ENCODE results near the gene PLXNA2.

PLXNA2 gene

GRCh38 chr1:208065862-208066261 is 178.3 kb downstream of the PLXNA2 start:
- FAIRE-seq (no peak), DNase-seq (ENCODE audit: insufficient read length) (no peak)
- TF ChIP-seq POLR2A (IDR thresholded peaks at IDR 0.05; ENCODE audit: low read depth, low read length) (no peak), POLR2AphosphoS5 (IDR thresholded peaks at IDR 0.05; ENCODE audit: low read depth, low read length) (no peak), TAF1 (IDR thresholded peaks at IDR 0.05; ENCODE audit: borderline replicate concordance, low read depth, low read length) (no peak)

- DNase-seq (ENCODE audit: insufficient read length) (no peak), FAIRE-seq (no peak)
- TF ChIP-seq POLR2AphosphoS5 (IDR thresholded peaks at IDR 0.05; ENCODE audit: low read depth, low read length) (no peak), TAF1 (IDR thresholded peaks at IDR 0.05; ENCODE audit: borderline replicate concordance, low read depth, low read length) (no peak), POLR2A (IDR thresholded peaks at IDR 0.05; ENCODE audit: low read depth, low read length) (no peak)
These were observed 182.6 kb downstream of the PLXNA2 start for GRCh38 chr1:208061632-208062031.

- TF ChIP-seq POLR2AphosphoS5 (IDR thresholded peaks at IDR 0.05; ENCODE audit: low read depth, low read length) = no peak
- TF ChIP-seq POLR2A (IDR thresholded peaks at IDR 0.05; ENCODE audit: low read depth, low read length) = no peak
- no peak for TF ChIP-seq TAF1 (IDR thresholded peaks at IDR 0.05; ENCODE audit: borderline replicate concordance, low read depth, low read length)
- FAIRE-seq (no peak), DNase-seq (ENCODE audit: insufficient read length) (no peak)
These were observed 183.1 kb downstream of the PLXNA2 start for GRCh38 chr1:208061118-208061517.

GRCh38 chr1:208060215-208060869 is 183.8 kb downstream of the PLXNA2 start:
- DNase-seq (ENCODE audit: insufficient read length) (no peak), FAIRE-seq (no peak)
- TF ChIP-seq POLR2A (IDR thresholded peaks at IDR 0.05; ENCODE audit: low read depth, low read length) (no peak), TAF1 (IDR thresholded peaks at IDR 0.05; ENCODE audit: borderline replicate concordance, low read depth, low read length) (no peak), POLR2AphosphoS5 (IDR thresholded peaks at IDR 0.05; ENCODE audit: low read depth, low read length) (no peak)

GRCh38 chr1:208059409-208060001 is 184.7 kb downstream of the PLXNA2 start:
- FAIRE-seq (no peak), DNase-seq (ENCODE audit: insufficient read length) (no peak)
- no peak for TF ChIP-seq POLR2AphosphoS5 (IDR thresholded peaks at IDR 0.05; ENCODE audit: low read depth, low read length)
- no peak for TF ChIP-seq POLR2A (IDR thresholded peaks at IDR 0.05; ENCODE audit: low read depth, low read length)
- no peak for TF ChIP-seq TAF1 (IDR thresholded peaks at IDR 0.05; ENCODE audit: borderline replicate concordance, low read depth, low read length)

- no peak for FAIRE-seq
- TF ChIP-seq POLR2AphosphoS5 (IDR thresholded peaks at IDR 0.05; ENCODE audit: low read depth, low read length) (no peak), POLR2A (IDR thresholded peaks at IDR 0.05; ENCODE audit: low read depth, low read length) (no peak), TAF1 (IDR thresholded peaks at IDR 0.05; ENCODE audit: borderline replicate concordance, low read depth, low read length) (no peak)
- DNase-seq (ENCODE audit: insufficient read length) = no peak
These were observed 185.4 kb downstream of the PLXNA2 start for GRCh38 chr1:208058756-208059155.

- DNase-seq (ENCODE audit: insufficient read length) = no peak
- no peak for FAIRE-seq
- TF ChIP-seq TAF1 (IDR thresholded peaks at IDR 0.05; ENCODE audit: borderline replicate concordance, low read depth, low read length) = no peak
- TF ChIP-seq POLR2A (IDR thresholded peaks at IDR 0.05; ENCODE audit: low read depth, low read length) = no peak
- TF ChIP-seq POLR2AphosphoS5 (IDR thresholded peaks at IDR 0.05; ENCODE audit: low read depth, low read length) = no peak
These were observed 185.9 kb downstream of the PLXNA2 start for GRCh38 chr1:208058267-208058666.

- DNase-seq (ENCODE audit: insufficient read length) (no peak), FAIRE-seq (no peak)
- TF ChIP-seq POLR2A (IDR thresholded peaks at IDR 0.05; ENCODE audit: low read depth, low read length) = no peak
- no peak for TF ChIP-seq POLR2AphosphoS5 (IDR thresholded peaks at IDR 0.05; ENCODE audit: low read depth, low read length)
- TF ChIP-seq TAF1 (IDR thresholded peaks at IDR 0.05; ENCODE audit: borderline replicate concordance, low read depth, low read length) = no peak
These were observed 187.1 kb downstream of the PLXNA2 start for GRCh38 chr1:208057056-208057455.

GRCh38 chr1:208055535-208055934 is 188.6 kb downstream of the PLXNA2 start:
- TF ChIP-seq POLR2A (IDR thresholded peaks at IDR 0.05; ENCODE audit: low read depth, low read length) (no peak), TAF1 (IDR thresholded peaks at IDR 0.05; ENCODE audit: borderline replicate concordance, low read depth, low read length) (no peak), POLR2AphosphoS5 (IDR thresholded peaks at IDR 0.05; ENCODE audit: low read depth, low read length) (no peak)
- no peak for FAIRE-seq
- DNase-seq (ENCODE audit: insufficient read length) = no peak

- FAIRE-seq = no peak
- TF ChIP-seq POLR2AphosphoS5 (IDR thresholded peaks at IDR 0.05; ENCODE audit: low read depth, low read length) (no peak), TAF1 (IDR thresholded peaks at IDR 0.05; ENCODE audit: borderline replicate concordance, low read depth, low read length) (no peak)
These were observed 189.2 kb downstream of the PLXNA2 start for GRCh38 chr1:208054911-208055379.

GRCh38 chr1:208054485-208054884 is 189.7 kb downstream of the PLXNA2 start:
- no peak for FAIRE-seq
- TF ChIP-seq POLR2AphosphoS5 (IDR thresholded peaks at IDR 0.05; ENCODE audit: low read depth, low read length) = no peak
- no peak for TF ChIP-seq TAF1 (IDR thresholded peaks at IDR 0.05; ENCODE audit: borderline replicate concordance, low read depth, low read length)
- no peak for TF ChIP-seq POLR2A (IDR thresholded peaks at IDR 0.05; ENCODE audit: low read depth, low read length)
- no peak for DNase-seq (ENCODE audit: insufficient read length)

More at GRCh38 chr1:208054911-208055379, 189.2 kb downstream of the PLXNA2 start:
- no peak for DNase-seq (ENCODE audit: insufficient read length)

GRCh38 chr1:208053661-208054060 is 190.5 kb downstream of the PLXNA2 start:
- DNase-seq (ENCODE audit: insufficient read length) (no peak), FAIRE-seq (no peak)
- no peak for TF ChIP-seq TAF1 (IDR thresholded peaks at IDR 0.05; ENCODE audit: borderline replicate concordance, low read depth, low read length)
- TF ChIP-seq POLR2AphosphoS5 (IDR thresholded peaks at IDR 0.05; ENCODE audit: low read depth, low read length) = no peak
- TF ChIP-seq POLR2A (IDR thresholded peaks at IDR 0.05; ENCODE audit: low read depth, low read length) = no peak

All from GM12892 (cell line).